NCI-H510A (cell line): ENCODE data around the gene HMGN2.

ENCODE experiments used
- DNase-seq: peaks from one replicate; lab custom pipeline; 2025; lab: John Stamatoyannopoulos, UW

HMGN2 gene

GRCh38 chr1:26472320-26472900 is at the start of gene HMGN2:
Gene HMGN2 (plus strand): TSS chr1:26472440. CDS start chr1:26472613, 173 bp downstream.
- DNase-seq: peak; percentile 93

GRCh38 chr1:26429721-26430120 is 42.5 kb upstream of the HMGN2 start:
- DNase-seq: no peak

GRCh38 chr1:26431979-26432695 is 40.1 kb upstream of the HMGN2 start, which contains the start of gene DHDDS:
Gene DHDDS (plus strand): TSS chr1:26432321. CDS start chr1:26432946, 625 bp downstream.
- peak; percentile 94 for DNase-seq

GRCh38 chr1:26432793-26433192 is 39.4 kb upstream of the HMGN2 start:
- no peak for DNase-seq

GRCh38 chr1:26434161-26434752 is 38.0 kb upstream of the HMGN2 start:
- DNase-seq: no peak

GRCh38 chr1:26438041-26438440 is 34.2 kb upstream of the HMGN2 start:
- DNase-seq: no peak

- no peak for DNase-seq
Observed at GRCh38 chr1:26440259-26440658, 32.0 kb upstream of the HMGN2 start.

- no peak for DNase-seq
Observed at GRCh38 chr1:26449868-26450267, 22.4 kb upstream of the HMGN2 start.

GRCh38 chr1:26450908-26451307 is 21.3 kb upstream of the HMGN2 start:
- no peak for DNase-seq

GRCh38 chr1:26452459-26453183 is 19.6 kb upstream of the HMGN2 start:
- no peak for DNase-seq

- DNase-seq: no peak
Observed at GRCh38 chr1:26459148-26459547, 13.1 kb upstream of the HMGN2 start.

- DNase-seq: no peak
Observed at GRCh38 chr1:26459573-26460031, 12.6 kb upstream of the HMGN2 start.

GRCh38 chr1:26468911-26469310 is 3.3 kb upstream of the HMGN2 start:
- no peak for DNase-seq

- DNase-seq: no peak
Observed at GRCh38 chr1:26469558-26469957, 2.7 kb upstream of the HMGN2 start.

GRCh38 chr1:26470878-26471497 is 1.3 kb upstream of the HMGN2 start:
- no peak for DNase-seq

- peak; percentile 84 for DNase-seq
Observed at GRCh38 chr1:26471498-26472319, 531 bp upstream of the HMGN2 start.

- peak; percentile 73 for DNase-seq
Observed at GRCh38 chr1:26472901-26473845, 933 bp downstream of the HMGN2 start.

- no peak for DNase-seq
Observed at GRCh38 chr1:26474818-26475217, 2.6 kb downstream of the HMGN2 start.

GRCh38 chr1:26475989-26476388 is 3.7 kb downstream of the HMGN2 start:
- DNase-seq: no peak

GRCh38 chr1:26476958-26477357 is 4.7 kb downstream of the HMGN2 start:
- DNase-seq: no peak
